ENCODE results near the gene IL17RB. TPM values are rescaled to one million over a fixed set of nuclear protein-coding genes. Genes with fewer than 3 reads are reported as not detected.

Gene IL17RB
- total RNA-seq, 6 experiments from 2014 or later = not detected

GRCh38 chr3:53834429-53835095 lies 11.8 kb upstream of the IL17RB start:
- Mint-ChIP-seq H3K4me1 (ENCODE audit: low read depth) (no peaks in the 10 kb centered on the region), H3K27me3 (ENCODE audit: insufficient read depth) (peaks cover 9% of the 10 kb centered on the region), H3K27ac (no peak overlapping the region), H3K4me3 (no peak overlapping the region), H3K36me3 (ENCODE audit: low read depth) (no peaks in the 10 kb centered on the region), H3K9me3 (no peaks in the 10 kb centered on the region)
- DNase-seq = no peak
- no peak for TF ChIP-seq CTCF (IDR thresholded peaks at IDR 0.05)

- DNase-seq = no peak
- Mint-ChIP-seq H3K4me3 (no peak overlapping the region), H3K27me3 (ENCODE audit: insufficient read depth) (peaks cover 6% of the 10 kb centered on the region), H3K9me3 (no peaks in the 10 kb centered on the region), H3K27ac (no peak overlapping the region), H3K36me3 (ENCODE audit: low read depth) (no peaks in the 10 kb centered on the region), H3K4me1 (ENCODE audit: low read depth) (no peaks in the 10 kb centered on the region)
- TF ChIP-seq CTCF (IDR thresholded peaks at IDR 0.05) = no peak
Observed at GRCh38 chr3:53835257-53835656, 11.1 kb upstream of the IL17RB start.

- Mint-ChIP-seq H3K36me3 (ENCODE audit: low read depth) (no peaks in the 10 kb centered on the region), H3K4me3 (no peak overlapping the region), H3K4me1 (ENCODE audit: low read depth) (no peaks in the 10 kb centered on the region), H3K27me3 (ENCODE audit: insufficient read depth) (peaks cover 9% of the 10 kb centered on the region), H3K9me3 (no peaks in the 10 kb centered on the region), H3K27ac (no peak overlapping the region)
- no peak for DNase-seq
- TF ChIP-seq CTCF (IDR thresholded peaks at IDR 0.05) = no peak
Observed at GRCh38 chr3:53836084-53836872, 10.1 kb upstream of the IL17RB start.

- no peak for DNase-seq
- Mint-ChIP-seq H3K36me3 (ENCODE audit: low read depth) (no peaks in the 10 kb centered on the region), H3K27ac (no peak overlapping the region), H3K27me3 (ENCODE audit: insufficient read depth) (peaks cover 9% of the 10 kb centered on the region), H3K9me3 (no peaks in the 10 kb centered on the region), H3K4me1 (ENCODE audit: low read depth) (no peaks in the 10 kb centered on the region), H3K4me3 (no peak overlapping the region)
- no peak for TF ChIP-seq CTCF (IDR thresholded peaks at IDR 0.05)
Observed at GRCh38 chr3:53837331-53837730, 9.0 kb upstream of the IL17RB start.

- H3K4me1 Mint-ChIP-seq (ENCODE audit: low read depth) = no peaks in the 10 kb centered on the region
- 0 out of 2 replicates have a peak, but pooled peaks have one; percentile 9 for TF ChIP-seq CTCF (IDR thresholded peaks at IDR 0.05)
- H3K27ac Mint-ChIP-seq = no peak overlapping the region
- no peaks in the 10 kb centered on the region for H3K9me3 Mint-ChIP-seq
- peaks cover 28% of the 10 kb centered on the region for H3K27me3 Mint-ChIP-seq (ENCODE audit: insufficient read depth)
- no peak overlapping the region for H3K4me3 Mint-ChIP-seq
- DNase-seq = no peak
- no peaks in the 10 kb centered on the region for H3K36me3 Mint-ChIP-seq (ENCODE audit: low read depth)
Observed at GRCh38 chr3:53841296-53841695, 5.1 kb upstream of the IL17RB start.

All from HFFc6 (cell line).